Loucy (cell line): Measurements from ENCODE around the gene PDE4D.

Source experiments
- CTCF ChIP-seq: fragments of 200-600 bp; sonication (generic); conservative IDR thresholded peaks from 2 replicates; pipeline ENCODE4 v1.5.1; 2014; ENCODE audit warnings: mild to moderate bottlenecking, antibody characterized with exemption, low read length
- EZH2phosphoT487 ChIP-seq: fragments of 200-600 bp; IDR thresholded peaks from 2 replicates; pipeline ENCODE4 v1.6.1; 2018; ENCODE audit warnings: antibody characterized with exemption, mild to moderate bottlenecking, moderate library complexity, borderline replicate concordance

- TF ChIP-seq CTCF, result no peak
- no peak for TF ChIP-seq EZH2phosphoT487
Measured at GRCh38 chr5:59088546-59088945, 805.0 kb downstream of the PDE4D start.
